Ovary (tissue), 9 donors: ENCODE results near the gene GPC6. TPM values are rescaled to one million over a fixed set of nuclear protein-coding genes. Genes with fewer than 3 reads are reported as not detected.

Experiments
- DNase-seq, 5 donors: peaks; one replicate each; pipeline ENCODE4 v3.0.0-alpha.2; 2019 to 2020
- H3K27ac ChIP-seq, 2 donors: fragments of 200-600 bp; one replicate each; pipeline versions ENCODE4 v1.5.1 to v1.8.0; 2019 to 2022
- H3K27me3 ChIP-seq: fragments of 200-600 bp; one replicate; pipeline ENCODE4 v1.8.0; 2022
- H3K36me3 ChIP-seq: fragments of 200-600 bp; sonication (generic); one replicate; pipeline ENCODE4 v1.5.1; 2019
- H3K4me1 ChIP-seq: one replicate; pipeline ENCODE4 v1.8.1; 2013; ENCODE audit warnings: mild to moderate bottlenecking, moderate library complexity; ENCODE audit not compliant: insufficient read depth
- H3K4me3 ChIP-seq: fragments of 200-600 bp; sonication (generic); one replicate; pipeline ENCODE4 v1.5.1; 2017
- H3K9me3 ChIP-seq, 2 donors: fragments of 200-600 bp in 1 of 2; sonication (generic) in 1 of 2; one replicate each; pipeline versions ENCODE4 v1.5.1 to v1.8.1; 2013 to 2019; ENCODE audit warnings: mild to moderate bottlenecking in 1 of 2, moderate library complexity in 1 of 2
- CTCF ChIP-seq, 3 donors: fragments of 450-650 bp in 2 of 3; fragments of 200-600 bp in 1 of 3; IDR thresholded peaks; one replicate each; pipeline versions ENCODE4 v1.5.1 to v1.8.0; 2016 to 2022; ENCODE audit warnings: antibody characterized with exemption in 3 of 3, mild to moderate bottlenecking in 1 of 3
- EP300 ChIP-seq: sonication (generic); formaldehyde crosslinking; IDR thresholded peaks from one replicate; pipeline ENCODE4 v1.6.1; 2017; ENCODE audit warnings: antibody characterized with exemption
- POLR2A ChIP-seq: fragments of 450-650 bp; IDR thresholded peaks from one replicate; pipeline ENCODE4 v1.6.1; 2017; ENCODE audit warnings: antibody characterized with exemption, mild to moderate bottlenecking, moderate library complexity
- WGBS, 3 donors: extraction: QIAGEN DNeasy Blood & Tissue Kit in 1 of 3; methylation state at CpG; one replicate each; pipeline versions ENCODE4 v1.1.5 to v1.1.7; 2013 to 2017; 5-methylcytosine and 5-hydroxymethylcytosine counted together
- intact Hi-C, 4 donors: fragments of 100-400 bp; cut with DNase I; formaldehyde crosslinking; loops; one replicate each; pipeline versions ENCODE4 v1.11.0 to v1.15.1; 2022 to 2023
- polyA plus RNA-seq, 2 donors: library from polyadenylated mRNA; stranded (reverse); fragments of 200-250 nt in 1 of 2; fragments of 350-450 nt in 1 of 2; fragmentation: Illumina TruSeq in 1 of 2; extraction: RNeasy Lipid Tissue Mini Kit (QIAGEN cat#74804) in 1 of 2; gene quantifications; one replicate each; pipeline ENCODE4 v1.2.3, GENCODE V29; 2013 to 2014
- total RNA-seq, 7 donors: library from RNA; depleted of rRNA in 2 of 7; stranded (reverse); fragments of >200 nt in 2 of 7; fragmentation: NEBNext Ultra II Directional in 3 of 7; extraction: Animal tissue kit (Norgen Biotek cat#: 25700) in 3 of 7; gene quantifications; one replicate each; pipeline versions ENCODE4 v1.1.0 to v1.2.4, GENCODE V29; 2016 to 2023
- donor health status: DM: no; HTN: no; CAD: no; lungs with moderate emphysema.
- donor health status: DM: no; HTN: no; CAD: no.
- donor health status: Bipolar disorder and iron deficiency.
- donor health status: DM: yes; HTN: yes; CAD: no.
- donor health status: DM: no; HTN: no; CAD: no.
- donor health status: DM: yes; HTN: yes; CAD: no.

The GPC6 gene
- total and polyA plus RNA-seq, 9 donors: 4.3 to 22.3 (median 17.9) TPM

GRCh38 chr13:93224535-93224934 lies 2.1 kb upstream of the GPC6 start:
- no peak for DNase-seq
- H3K27me3 ChIP-seq: no peaks in the 10 kb centered on the region
- intact Hi-C loops: loop anchor here in 1 of 4 donors (10.0 kb wide), 1 partner anchor 1140 kb away; no protein-coding TSS in a partner anchor
- no peaks in the 10 kb centered on the region for H3K36me3 ChIP-seq
- H3K4me1 ChIP-seq: peaks cover 3% of the 10 kb centered on the region
- H3K4me3 ChIP-seq: no peak overlapping the region
- TF ChIP-seq POLR2A: no peak
- no peak overlapping the region for H3K27ac ChIP-seq
- H3K9me3 ChIP-seq: no peaks in the 10 kb centered on the region
- 96 to 99% (median 97%) methylated on average over 1 of the region's 1 CpG for WGBS, 3 donors

GRCh38 chr13:93225610-93226009 lies 997 bp upstream of the GPC6 start:
- no peak overlapping the region for H3K27ac ChIP-seq
- intact Hi-C loops: loop anchor here in 1 of 4 donors (10.0 kb wide), 1 partner anchor 1139 kb away; no protein-coding TSS in a partner anchor

GRCh38 chr13:93226065-93226622 lies 463 bp upstream of the GPC6 start:
- intact Hi-C loops: loop anchor here in 1 of 4 donors (10.0 kb wide), 1 partner anchor 1139 kb away; no protein-coding TSS in a partner anchor
- Histone ChIP-seq H3K27me3 (no peaks in the 10 kb centered on the region), H3K4me3 (peak overlapping the region; percentile 50), H3K27ac (peak overlapping the region in 1 of 2 donors; percentile 94), H3K36me3 (no peaks in the 10 kb centered on the region), H3K4me1 (peaks cover 3% of the 10 kb centered on the region), H3K9me3 (no peaks in the 10 kb centered on the region)
- DNase-seq: no peak
- TF ChIP-seq EP300 (no peak), POLR2A (no peak), CTCF (IDR thresholded peaks at IDR 0.05) (no peak)
- WGBS, 3 donors: 4 to 8% (median 5%) methylated on average over 5 of the region's 5 CpGs

More at GRCh38 chr13:93225610-93226009, 997 bp upstream of the GPC6 start:
- Histone ChIP-seq H3K36me3 (no peaks in the 10 kb centered on the region), H3K9me3 (no peaks in the 10 kb centered on the region), H3K27me3 (no peaks in the 10 kb centered on the region), H3K4me1 (peaks cover 3% of the 10 kb centered on the region), H3K4me3 (no peak overlapping the region)
- 34 to 69% (median 43%) methylated on average over 2 of the region's 2 CpGs for WGBS, 3 donors
- DNase-seq: no peak
- no peak for TF ChIP-seq POLR2A
- TF ChIP-seq CTCF (IDR thresholded peaks at IDR 0.05): no peak
- TF ChIP-seq EP300: no peak

- WGBS, 3 donors: 0 to 4% (median 1%) methylated on average over 41 to 55 of the region's 55 CpGs
- peak overlapping the region; percentile 76 to 94 for H3K27ac ChIP-seq
Observed at GRCh38 chr13:93227280-93227877, 772 bp downstream of the GPC6 start.

More at GRCh38 chr13:93227280-93227877, 772 bp downstream of the GPC6 start:
- Histone ChIP-seq H3K9me3 (no peaks in the 10 kb centered on the region), H3K27me3 (no peaks in the 10 kb centered on the region), H3K36me3 (no peaks in the 10 kb centered on the region), H3K4me3 (peak overlapping the region; percentile 50), H3K4me1 (peaks cover 3% of the 10 kb centered on the region)
- TF ChIP-seq EP300: no peak
- no peak for TF ChIP-seq CTCF (IDR thresholded peaks at IDR 0.05)
- no peak for TF ChIP-seq POLR2A
- intact Hi-C loops: loop anchor here in 1 of 4 donors (10.0 kb wide), 1 partner anchor 1137 kb away; no protein-coding TSS in a partner anchor
- peak in 4 of 5 donors; percentile 30 to 48 (median 42) for DNase-seq
